Esophagus muscularis mucosa (tissue), 4 donors: ENCODE measurements around the gene ATRNL1. TPM values are rescaled to one million over a fixed set of nuclear protein-coding genes. Genes with fewer than 3 reads are reported as not detected.

Source experiments
- DNase-seq: peaks from one replicate; pipeline ENCODE4 v3.0.0-alpha.2; 2017; ENCODE audit errors: extremely low spot score
- H3K27ac ChIP-seq, 4 donors: fragments of 200-600 bp; sonication (generic); replicated peaks in 1 of 4; 1 replicate in 3 of 4; 2 replicates in 1 of 4; pipeline ENCODE4 v1.5.1; 2016 to 2019; ENCODE audit warnings: mild to moderate bottlenecking in 1 of 4
- H3K27me3 ChIP-seq, 4 donors: fragments of 200-600 bp; sonication (generic); one replicate each; pipeline versions ENCODE4 v1.5.1 to v1.6.0; 2016 to 2019
- H3K36me3 ChIP-seq, 4 donors: fragments of 200-600 bp; sonication (generic); one replicate each; pipeline ENCODE4 v1.5.1; 2016 to 2019
- H3K4me1 ChIP-seq, 4 donors: fragments of 200-600 bp; sonication (generic); one replicate each; pipeline ENCODE4 v1.5.1; 2016 to 2019
- H3K4me3 ChIP-seq, 4 donors: fragments of 200-600 bp; sonication (generic); 1 replicate in 2 of 4; 2 replicates in 2 of 4; pipeline ENCODE4 v1.5.1; 2016 to 2019; ENCODE audit warnings: mild to moderate bottlenecking in 4 of 4, moderate library complexity in 1 of 4
- H3K9me3 ChIP-seq, 4 donors: fragments of 200-600 bp; sonication (generic); 1 replicate in 3 of 4; 2 replicates in 1 of 4; pipeline ENCODE4 v1.5.1; 2016 to 2019
- CTCF ChIP-seq, 3 experiments: fragments of 200-600 bp in 2 of 3; fragments of 450-650 bp in 1 of 3; sonication (generic) in 2 of 3; IDR thresholded peaks; one replicate each; pipeline ENCODE4 v1.5.1; 2017 to 2019; ENCODE audit warnings: antibody characterized with exemption in 3 of 3, mild to moderate bottlenecking in 2 of 3, moderate library complexity in 1 of 3
- EP300 ChIP-seq: sonication (generic); formaldehyde crosslinking; IDR thresholded peaks from one replicate; pipeline ENCODE4 v1.6.1; 2017; ENCODE audit warnings: antibody characterized with exemption
- POLR2A ChIP-seq: fragments of 450-650 bp; IDR thresholded peaks from one replicate; pipeline ENCODE4 v1.6.1; 2017; ENCODE audit warnings: antibody characterized with exemption, moderate library complexity, mild to moderate bottlenecking, low read depth
- POLR2AphosphoS5 ChIP-seq, 2 donors: sonication (generic); formaldehyde crosslinking; IDR thresholded peaks; one replicate each; pipeline ENCODE4 v1.6.1; 2017; ENCODE audit warnings: antibody characterized with exemption in 2 of 2
- WGBS: methylation state at CpG from one replicate; pipeline ENCODE4 v1.1.5; 2018; 5-methylcytosine and 5-hydroxymethylcytosine counted together
- intact Hi-C: fragments of 100-400 bp; cut with DNase I; formaldehyde crosslinking; loops from one replicate; pipeline ENCODE4 v1.15.1; 2023
- total RNA-seq, 4 donors: library from RNA; depleted of rRNA; stranded (reverse); fragments of >200 nt; gene quantifications; one replicate each; pipeline versions ENCODE4 v1.1.0 to v1.2.1, GENCODE V29; 2016

ATRNL1 gene
- total RNA-seq, 4 donors from 2014 or later, result 5.0 to 18.0 (median 11.3) TPM

- no peak for DNase-seq
- H3K4me1 ChIP-seq, result no peaks in the 10 kb centered on the region
- intact Hi-C loops, result no loop called here
- H3K27ac ChIP-seq, result no peak overlapping the region
- no peak overlapping the region for H3K4me3 ChIP-seq
- TF ChIP-seq POLR2A (no peak), EP300 (no peak)
- 48% methylated on average over 2 of the region's 2 CpGs for WGBS
- H3K36me3 ChIP-seq, result no peaks in the 10 kb centered on the region
- no peaks in the 10 kb centered on the region for H3K27me3 ChIP-seq
- H3K9me3 ChIP-seq, result no peaks in the 10 kb centered on the region
Observed at GRCh38 chr10:115628616-115629015, 535.5 kb downstream of the ATRNL1 start.

- H3K9me3 ChIP-seq, result no peaks in the 10 kb centered on the region
- no peaks in the 10 kb centered on the region for H3K36me3 ChIP-seq
- no peak for TF ChIP-seq POLR2A
- no peak for TF ChIP-seq POLR2AphosphoS5 (IDR thresholded peaks at IDR 0.05)
- no peak for TF ChIP-seq CTCF (IDR thresholded peaks at IDR 0.05)
- no peak for TF ChIP-seq EP300
- no peaks in the 10 kb centered on the region for H3K4me1 ChIP-seq
- intact Hi-C loops, result no loop called here
- no peaks in the 10 kb centered on the region for H3K27me3 ChIP-seq
- no peak for DNase-seq
- 76% methylated on average over 1 of the region's 1 CpG for WGBS
- no peak overlapping the region for H3K27ac ChIP-seq
- H3K4me3 ChIP-seq, result no peak overlapping the region
Observed at GRCh38 chr10:115638246-115638645, 545.1 kb downstream of the ATRNL1 start.

GRCh38 chr10:115649217-115649616 is 556.1 kb downstream of the ATRNL1 start:
- Histone ChIP-seq H3K27ac (no peak overlapping the region), H3K27me3 (no peaks in the 10 kb centered on the region), H3K9me3 (no peaks in the 10 kb centered on the region), H3K36me3 (no peaks in the 10 kb centered on the region), H3K4me1 (no peaks in the 10 kb centered on the region), H3K4me3 (no peak overlapping the region)
- intact Hi-C loops, result no loop called here
- TF ChIP-seq POLR2A, result no peak
- TF ChIP-seq POLR2AphosphoS5 (IDR thresholded peaks at IDR 0.05), result no peak
- TF ChIP-seq EP300, result no peak
- no peak for TF ChIP-seq CTCF (IDR thresholded peaks at IDR 0.05)
- no peak for DNase-seq
- 60% methylated on average over 3 of the region's 3 CpGs for WGBS

- no peak for TF ChIP-seq POLR2AphosphoS5 (IDR thresholded peaks at IDR 0.05)
- TF ChIP-seq EP300, result no peak
- no peak for TF ChIP-seq POLR2A
- no peak for TF ChIP-seq CTCF (IDR thresholded peaks at IDR 0.05)
- H3K27ac ChIP-seq, result no peak overlapping the region
- 84% methylated on average over 1 of the region's 1 CpG for WGBS
- DNase-seq, result no peak
- H3K4me3 ChIP-seq, result no peak overlapping the region
- H3K36me3 ChIP-seq, result no peaks in the 10 kb centered on the region
- H3K9me3 ChIP-seq, result no peaks in the 10 kb centered on the region
- H3K4me1 ChIP-seq, result no peaks in the 10 kb centered on the region
- intact Hi-C loops, result no loop called here
- H3K27me3 ChIP-seq, result no peaks in the 10 kb centered on the region
Observed at GRCh38 chr10:115653473-115653872, 560.3 kb downstream of the ATRNL1 start.

- Histone ChIP-seq H3K27me3 (no peaks in the 10 kb centered on the region), H3K27ac (no peak overlapping the region), H3K4me1 (no peaks in the 10 kb centered on the region), H3K36me3 (no peaks in the 10 kb centered on the region), H3K4me3 (no peak overlapping the region), H3K9me3 (no peaks in the 10 kb centered on the region)
- TF ChIP-seq POLR2A (no peak), EP300 (no peak)
- intact Hi-C loops, result no loop called here
- WGBS, result 83% methylated on average over 5 of the region's 5 CpGs
- no peak for DNase-seq
Observed at GRCh38 chr10:115654961-115655360, 561.8 kb downstream of the ATRNL1 start.

GRCh38 chr10:115657161-115657860 is 564.1 kb downstream of the ATRNL1 start:
- WGBS, result 77% methylated on average over 4 of the region's 4 CpGs
- intact Hi-C loops, result no loop called here
- DNase-seq, result no peak
- Histone ChIP-seq H3K9me3 (no peaks in the 10 kb centered on the region), H3K4me1 (no peaks in the 10 kb centered on the region), H3K36me3 (no peaks in the 10 kb centered on the region), H3K4me3 (no peak overlapping the region), H3K27ac (no peak overlapping the region), H3K27me3 (no peaks in the 10 kb centered on the region)
- TF ChIP-seq EP300, result no peak
- TF ChIP-seq POLR2AphosphoS5 (IDR thresholded peaks at IDR 0.05), result no peak
- TF ChIP-seq POLR2A, result no peak
- no peak for TF ChIP-seq CTCF (IDR thresholded peaks at IDR 0.05)
